WTC11 (cell line): ENCODE data around the gene DNAAF2. TPM values are rescaled to one million over a fixed set of nuclear protein-coding genes. Genes with fewer than 3 reads are reported as not detected.

Experiments used
- ATAC-seq: fragments of 200-7000 bp; cut with Tn5 transposase; 2 replicates; pipeline ENCODE4 v1.10.0; 2021; ENCODE audit warnings: mild to moderate bottlenecking, moderate library complexity
- CTCF ChIA-PET: fragments of 300-600 bp; sonication (Branson Sonifier 250); formaldehyde crosslinking; loops from one replicate; lab custom pipeline; 2021; ENCODE audit warnings: antibody characterized with exemption; lab: Charles Lee
- POLR2A ChIA-PET: fragments of 350-600 bp; sonication (Branson Sonifier 250); formaldehyde crosslinking; loops from one replicate; lab custom pipeline; 2021; ENCODE audit warnings: antibody characterized with exemption; lab: Charles Lee
- DNase-seq: peaks from one replicate; pipeline ENCODE4 v3.0.0; 2021; ENCODE audit warnings: low spot score
- H3K27ac Mint-ChIP-seq: 2 replicates; pipeline ENCODE4 v1.8.0; 2021; ENCODE audit warnings: mixed read lengths
- H3K27me3 Mint-ChIP-seq: 2 replicates; pipeline ENCODE4 v1.8.0; 2021; ENCODE audit warnings: low read depth, mild to moderate bottlenecking, moderate library complexity, mixed read lengths
- H3K36me3 Mint-ChIP-seq: 2 replicates; pipeline ENCODE4 v1.8.0; 2021; ENCODE audit warnings: mixed read lengths
- H3K4me1 Mint-ChIP-seq: 2 replicates; pipeline ENCODE4 v1.8.0; 2022; ENCODE audit warnings: mixed read lengths
- H3K4me3 Mint-ChIP-seq: 2 replicates; pipeline ENCODE4 v1.8.0; 2021; ENCODE audit warnings: mild to moderate bottlenecking, moderate library complexity, mixed read lengths
- H3K9me3 Mint-ChIP-seq: 2 replicates; pipeline ENCODE4 v1.8.0; 2021; ENCODE audit warnings: mixed read lengths
- ATF6 ChIP-seq: sonication (generic); formaldehyde crosslinking; IDR thresholded peaks from 2 replicates; pipeline ENCODE4 v1.8.1; 2023; ENCODE audit warnings: mild to moderate bottlenecking, missing genetic modification reagents
- CTCF ChIP-seq: fragments of 200-600 bp; IDR thresholded peaks from 2 replicates; pipeline ENCODE4 v1.8.0; 2022; ENCODE audit warnings: antibody characterized with exemption
- E2F4 ChIP-seq: sonication (generic); formaldehyde crosslinking; IDR thresholded peaks from 2 replicates; pipeline ENCODE4 v1.8.1; 2022; ENCODE audit warnings: low read depth, mild to moderate bottlenecking, moderate library complexity, missing genetic modification reagents, borderline replicate concordance
- EMX1 ChIP-seq: fragments of 250-450 bp; sonication (Bioruptor Pico); IDR thresholded peaks from 2 replicates; pipeline ENCODE4 v1.8.0; 2021; ENCODE audit warnings: mild to moderate bottlenecking
- FOXP1 ChIP-seq: sonication (generic); formaldehyde crosslinking; IDR thresholded peaks from 2 replicates; pipeline ENCODE4 v1.8.0; 2022; ENCODE audit warnings: missing genetic modification reagents, mild to moderate bottlenecking, moderate library complexity, borderline replicate concordance
- GTF2I ChIP-seq: fragments of 250-450 bp; sonication (Bioruptor Pico); conservative IDR thresholded peaks from 2 replicates; pipeline ENCODE4 v1.4.0; 2021; ENCODE audit warnings: mild to moderate bottlenecking
- IRF2 ChIP-seq: sonication (generic); formaldehyde crosslinking; IDR thresholded peaks from 2 replicates; pipeline ENCODE4 v1.8.0; 2022; ENCODE audit warnings: low read depth, missing genetic modification reagents, borderline replicate concordance
- JAZF1 ChIP-seq: fragments of 250-450 bp; sonication (Bioruptor Pico); IDR thresholded peaks from 2 replicates; pipeline ENCODE4 v1.9.0; 2021; ENCODE audit warnings: moderate library complexity, mild to moderate bottlenecking, inconsistent platforms
- MYBL2 ChIP-seq: sonication (generic); formaldehyde crosslinking; IDR thresholded peaks from 2 replicates; pipeline ENCODE4 v1.8.1; 2023; ENCODE audit warnings: mild to moderate bottlenecking, moderate library complexity, missing genetic modification reagents
- NFYB ChIP-seq: sonication (generic); formaldehyde crosslinking; conservative IDR thresholded peaks from 2 replicates; pipeline ENCODE4 v1.8.0; 2022; ENCODE audit warnings: low read depth, missing genetic modification reagents
- NR3C1 ChIP-seq: sonication (generic); formaldehyde crosslinking; conservative IDR thresholded peaks from 2 replicates; pipeline ENCODE4 v1.8.1; 2023; ENCODE audit warnings: low read depth, mild to moderate bottlenecking, missing genetic modification reagents
- SMAD3 ChIP-seq: sonication (generic); formaldehyde crosslinking; IDR thresholded peaks from 2 replicates; pipeline ENCODE4 v1.8.0; 2022; ENCODE audit warnings: missing genetic modification reagents, mild to moderate bottlenecking, borderline replicate concordance
- TEAD4 ChIP-seq: sonication (generic); formaldehyde crosslinking; IDR thresholded peaks from 2 replicates; pipeline ENCODE4 v1.8.0; 2022; ENCODE audit warnings: mild to moderate bottlenecking, missing genetic modification reagents
- USF1 ChIP-seq: sonication (generic); formaldehyde crosslinking; IDR thresholded peaks from 2 replicates; pipeline ENCODE4 v1.8.0; 2022; ENCODE audit warnings: mild to moderate bottlenecking, missing genetic modification reagents
- ZBTB21 ChIP-seq: sonication (generic); formaldehyde crosslinking; IDR thresholded peaks from 2 replicates; pipeline ENCODE4 v1.8.1; 2023; ENCODE audit warnings: mild to moderate bottlenecking, missing genetic modification reagents, borderline replicate concordance
- ZNF396 ChIP-seq: fragments of 250-450 bp; sonication (Bioruptor Pico); IDR thresholded peaks from 2 replicates; pipeline ENCODE4 v1.8.0; 2021; ENCODE audit warnings: mild to moderate bottlenecking, moderate library complexity, borderline replicate concordance
- ZNF416 ChIP-seq: fragments of 250-450 bp; sonication (Bioruptor Pico); IDR thresholded peaks from 2 replicates; pipeline ENCODE4 v1.9.0; 2021; ENCODE audit warnings: mild to moderate bottlenecking, inconsistent platforms
- total RNA-seq: library from RNA; stranded (reverse); gene quantifications from 3 replicates; pipeline ENCODE4 v1.2.3, GENCODE V29; 2021
- TF ChIP-seq, protein P1 (sequence below): sonication (generic); formaldehyde crosslinking; IDR thresholded peaks from 2 replicates; pipeline ENCODE4 v1.8.1; 2023; ENCODE audit warnings: mild to moderate bottlenecking, missing genetic modification reagents
- TF ChIP-seq, protein P2 (sequence below): sonication (generic); formaldehyde crosslinking; IDR thresholded peaks from 2 replicates; pipeline ENCODE4 v1.8.1; 2022; ENCODE audit warnings: missing genetic modification reagents, borderline replicate concordance
- TF ChIP-seq, protein P3 (sequence below): sonication (generic); formaldehyde crosslinking; IDR thresholded peaks from 2 replicates; pipeline ENCODE4 v1.8.0; 2022; ENCODE audit warnings: missing genetic modification reagents
- TF ChIP-seq, protein P4 (sequence below): sonication (generic); formaldehyde crosslinking; IDR thresholded peaks from 2 replicates; pipeline ENCODE4 v1.8.1; 2023; ENCODE audit warnings: mild to moderate bottlenecking, missing genetic modification reagents, moderate library complexity

DNAAF2 gene
- total RNA-seq, 1 experiment from 2014 or later, result 19.9 TPM

GRCh38 chr14:49634547-49635334 is at the start of gene DNAAF2 (continued):
- TF ChIP-seq, protein P1, sequence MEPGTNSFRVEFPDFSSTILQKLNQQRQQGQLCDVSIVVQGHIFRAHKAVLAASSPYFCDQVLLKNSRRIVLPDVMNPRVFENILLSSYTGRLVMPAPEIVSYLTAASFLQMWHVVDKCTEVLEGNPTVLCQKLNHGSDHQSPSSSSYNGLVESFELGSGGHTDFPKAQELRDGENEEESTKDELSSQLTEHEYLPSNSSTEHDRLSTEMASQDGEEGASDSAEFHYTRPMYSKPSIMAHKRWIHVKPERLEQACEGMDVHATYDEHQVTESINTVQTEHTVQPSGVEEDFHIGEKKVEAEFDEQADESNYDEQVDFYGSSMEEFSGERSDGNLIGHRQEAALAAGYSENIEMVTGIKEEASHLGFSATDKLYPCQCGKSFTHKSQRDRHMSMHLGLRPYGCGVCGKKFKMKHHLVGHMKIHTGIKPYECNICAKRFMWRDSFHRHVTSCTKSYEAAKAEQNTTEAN (CRISPR knock-in tag), result peak; percentile 45; the same call in 1 of the 2 replicates

DNA sequence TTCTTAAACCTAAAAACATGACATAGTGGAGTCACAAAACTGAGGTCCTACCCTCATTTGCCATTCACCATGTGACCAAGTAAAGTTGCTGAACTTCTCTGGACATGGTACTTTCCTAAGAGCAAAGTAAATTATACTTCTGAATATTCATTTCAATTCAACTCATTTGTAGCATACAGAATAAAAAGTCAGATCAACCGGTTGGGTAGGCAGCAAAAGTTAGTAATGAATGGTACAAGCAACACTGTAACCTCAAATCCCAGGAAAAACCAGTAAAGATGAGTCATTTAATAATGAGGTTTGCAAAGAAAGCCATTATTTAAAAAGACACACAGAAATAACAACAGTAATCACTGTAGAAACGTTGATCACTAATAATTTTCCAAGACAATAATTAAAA is 44.2 kb upstream of the DNAAF2 start:
- Mint-ChIP-seq H3K9me3 (0 out of 2 replicates have a peak, but pooled peaks cover 3% of the 10 kb centered on the region), H3K4me3 (no peak overlapping the region), H3K36me3 (peaks cover 58% of the 10 kb centered on the region), H3K27me3 (no peaks in the 10 kb centered on the region), H3K4me1 (no peaks in the 10 kb centered on the region), H3K27ac (no peak overlapping the region)
- TF ChIP-seq ZNF416 (CRISPR knock-in tag), result no peak
- no peak for TF ChIP-seq USF1 (CRISPR knock-in tag)
- no peak for TF ChIP-seq MYBL2
- no peak for TF ChIP-seq CTCF
- no peak for TF ChIP-seq TEAD4 (CRISPR knock-in tag)
- no peak for TF ChIP-seq EMX1
- TF ChIP-seq FOXP1 (CRISPR knock-in tag), result no peak
- no peak for TF ChIP-seq GTF2I (CRISPR knock-in tag)
- TF ChIP-seq, protein P2, sequence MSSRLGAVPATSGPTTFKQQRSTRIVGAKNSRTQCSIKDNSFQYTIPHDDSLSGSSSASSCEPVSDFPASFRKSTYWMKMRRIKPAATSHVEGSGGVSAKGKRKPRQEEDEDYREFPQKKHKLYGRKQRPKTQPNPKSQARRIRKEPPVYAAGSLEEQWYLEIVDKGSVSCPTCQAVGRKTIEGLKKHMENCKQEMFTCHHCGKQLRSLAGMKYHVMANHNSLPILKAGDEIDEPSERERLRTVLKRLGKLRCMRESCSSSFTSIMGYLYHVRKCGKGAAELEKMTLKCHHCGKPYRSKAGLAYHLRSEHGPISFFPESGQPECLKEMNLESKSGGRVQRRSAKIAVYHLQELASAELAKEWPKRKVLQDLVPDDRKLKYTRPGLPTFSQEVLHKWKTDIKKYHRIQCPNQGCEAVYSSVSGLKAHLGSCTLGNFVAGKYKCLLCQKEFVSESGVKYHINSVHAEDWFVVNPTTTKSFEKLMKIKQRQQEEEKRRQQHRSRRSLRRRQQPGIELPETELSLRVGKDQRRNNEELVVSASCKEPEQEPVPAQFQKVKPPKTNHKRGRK (CRISPR knock-in tag), result no peak
- TF ChIP-seq, protein P3, sequence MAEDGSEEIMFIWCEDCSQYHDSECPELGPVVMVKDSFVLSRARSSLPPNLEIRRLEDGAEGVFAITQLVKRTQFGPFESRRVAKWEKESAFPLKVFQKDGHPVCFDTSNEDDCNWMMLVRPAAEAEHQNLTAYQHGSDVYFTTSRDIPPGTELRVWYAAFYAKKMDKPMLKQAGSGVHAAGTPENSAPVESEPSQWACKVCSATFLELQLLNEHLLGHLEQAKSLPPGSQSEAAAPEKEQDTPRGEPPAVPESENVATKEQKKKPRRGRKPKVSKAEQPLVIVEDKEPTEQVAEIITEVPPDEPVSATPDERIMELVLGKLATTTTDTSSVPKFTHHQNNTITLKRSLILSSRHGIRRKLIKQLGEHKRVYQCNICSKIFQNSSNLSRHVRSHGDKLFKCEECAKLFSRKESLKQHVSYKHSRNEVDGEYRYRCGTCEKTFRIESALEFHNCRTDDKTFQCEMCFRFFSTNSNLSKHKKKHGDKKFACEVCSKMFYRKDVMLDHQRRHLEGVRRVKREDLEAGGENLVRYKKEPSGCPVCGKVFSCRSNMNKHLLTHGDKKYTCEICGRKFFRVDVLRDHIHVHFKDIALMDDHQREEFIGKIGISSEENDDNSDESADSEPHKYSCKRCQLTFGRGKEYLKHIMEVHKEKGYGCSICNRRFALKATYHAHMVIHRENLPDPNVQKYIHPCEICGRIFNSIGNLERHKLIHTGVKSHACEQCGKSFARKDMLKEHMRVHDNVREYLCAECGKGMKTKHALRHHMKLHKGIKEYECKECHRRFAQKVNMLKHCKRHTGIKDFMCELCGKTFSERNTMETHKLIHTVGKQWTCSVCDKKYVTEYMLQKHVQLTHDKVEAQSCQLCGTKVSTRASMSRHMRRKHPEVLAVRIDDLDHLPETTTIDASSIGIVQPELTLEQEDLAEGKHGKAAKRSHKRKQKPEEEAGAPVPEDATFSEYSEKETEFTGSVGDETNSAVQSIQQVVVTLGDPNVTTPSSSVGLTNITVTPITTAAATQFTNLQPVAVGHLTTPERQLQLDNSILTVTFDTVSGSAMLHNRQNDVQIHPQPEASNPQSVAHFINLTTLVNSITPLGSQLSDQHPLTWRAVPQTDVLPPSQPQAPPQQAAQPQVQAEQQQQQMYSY (CRISPR knock-in tag), result no peak
- TF ChIP-seq, protein P4, sequence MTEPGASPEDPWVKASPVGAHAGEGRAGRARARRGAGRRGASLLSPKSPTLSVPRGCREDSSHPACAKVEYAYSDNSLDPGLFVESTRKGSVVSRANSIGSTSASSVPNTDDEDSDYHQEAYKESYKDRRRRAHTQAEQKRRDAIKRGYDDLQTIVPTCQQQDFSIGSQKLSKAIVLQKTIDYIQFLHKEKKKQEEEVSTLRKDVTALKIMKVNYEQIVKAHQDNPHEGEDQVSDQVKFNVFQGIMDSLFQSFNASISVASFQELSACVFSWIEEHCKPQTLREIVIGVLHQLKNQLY (CRISPR knock-in tag), result no peak
- no peak for TF ChIP-seq SMAD3
- no peak for TF ChIP-seq ZNF396 (CRISPR knock-in tag)
- TF ChIP-seq NR3C1 (CRISPR knock-in tag), result no peak
- TF ChIP-seq JAZF1 (CRISPR knock-in tag), result no peak
- TF ChIP-seq NFYB (CRISPR knock-in tag), result no peak
- no peak for TF ChIP-seq ZBTB21 (CRISPR knock-in tag)
- TF ChIP-seq E2F4 (CRISPR knock-in tag), result no peak
- TF ChIP-seq ATF6, result no peak
- no peak for TF ChIP-seq IRF2 (CRISPR knock-in tag)
- CTCF ChIA-PET, result no interaction called here
- DNase-seq, result no peak
- POLR2A ChIA-PET, result no interaction called here
- ATAC-seq, result no peak
